Measurements from ENCODE around the gene ADD3.

DNA sequence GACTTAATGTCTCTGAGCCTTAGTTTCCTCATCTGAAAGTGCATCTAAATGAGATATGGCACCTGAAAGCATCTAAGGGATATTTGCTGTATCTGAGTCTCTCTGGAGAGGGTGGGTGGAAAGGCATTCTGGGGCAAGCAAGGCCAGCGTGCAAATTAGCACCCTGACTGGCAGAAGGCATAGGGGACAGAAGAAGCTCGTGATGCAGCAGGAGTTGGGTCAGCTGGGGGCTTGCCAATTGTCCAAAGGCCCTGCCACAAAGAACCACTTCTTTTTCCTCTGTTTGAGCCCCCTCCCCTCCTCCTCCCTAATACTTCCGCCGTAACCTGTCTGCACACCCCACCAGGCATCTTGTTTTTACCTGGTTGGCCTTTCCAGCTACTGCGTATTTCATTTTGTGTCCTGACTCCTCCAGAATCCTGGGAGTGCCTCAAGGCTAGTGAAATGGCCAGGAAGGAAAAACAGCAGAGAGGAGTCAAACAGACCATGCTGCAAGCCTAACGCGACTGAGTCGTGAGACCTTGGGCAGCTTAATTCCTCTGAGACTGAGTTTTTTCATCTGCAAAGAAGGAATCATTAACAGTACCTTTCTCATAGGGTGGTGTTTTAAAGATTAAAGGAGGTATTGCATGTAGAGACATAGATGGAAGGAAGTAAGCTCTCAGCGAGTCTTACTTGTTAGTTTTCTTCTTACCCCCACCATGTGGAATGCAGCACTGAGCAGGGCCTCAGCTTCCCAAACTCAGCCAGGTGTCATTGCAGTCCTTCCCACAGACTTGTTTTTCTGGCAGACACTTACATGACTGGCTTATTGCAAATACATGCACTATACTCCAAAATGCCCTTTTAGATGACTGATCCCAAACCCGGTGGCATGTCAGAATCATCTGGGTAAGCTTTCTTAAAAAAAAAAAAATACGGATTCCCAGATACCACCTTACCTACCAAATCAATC is 150.5 kb downstream of the ADD3 start:
- TF ChIP-seq MTA3 (IDR thresholded peaks at IDR 0.05; ENCODE audit: borderline replicate concordance, low read length): no peak
- TF ChIP-seq POLR2AphosphoS5 (IDR thresholded peaks at IDR 0.05; ENCODE audit: low read length): no peak
- no peak for TF ChIP-seq MEF2A (IDR thresholded peaks at IDR 0.05; ENCODE audit: insufficient read depth, low read depth, low read length)
- TF ChIP-seq JUND (IDR thresholded peaks at IDR 0.05; ENCODE audit: low read depth, low read length): no peak

Measured in GM12878 (cell line).